NCI-H1417 treated with DMSO at 0.1 percent for 48 hours (cell line): Measurements from ENCODE around the gene GHR.

Source experiments
- DNase-seq: peaks from one replicate; lab custom pipeline; 2025; lab: John Stamatoyannopoulos, UW

The GHR gene

DNA sequence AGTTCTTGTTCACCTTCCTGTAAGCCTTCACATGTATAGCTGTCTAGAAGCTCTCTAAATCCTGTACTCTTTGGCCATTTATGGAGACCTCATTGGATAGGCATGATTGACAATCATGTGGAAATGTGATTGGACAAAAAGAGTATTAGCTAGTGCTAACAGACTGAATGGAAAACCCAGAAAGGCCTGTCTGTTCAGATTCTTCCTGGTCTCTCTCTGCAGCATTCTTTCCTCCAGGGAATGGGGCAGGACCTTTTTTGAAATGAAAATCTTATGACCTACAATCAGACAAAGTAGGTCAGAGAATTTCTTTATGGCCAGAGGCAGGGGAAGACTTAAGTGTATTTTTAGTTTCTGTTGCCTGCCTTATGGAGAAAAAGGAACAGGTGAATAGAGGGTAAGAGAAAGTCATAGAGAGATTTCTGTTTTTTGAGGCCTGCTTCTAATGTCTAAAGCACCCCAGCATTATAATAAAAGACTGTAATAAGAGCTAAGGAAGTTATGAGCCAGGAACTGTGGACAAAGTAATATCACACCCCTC, 181.0 kb downstream of the GHR start:
- DNase-seq, result no peak

DNA sequence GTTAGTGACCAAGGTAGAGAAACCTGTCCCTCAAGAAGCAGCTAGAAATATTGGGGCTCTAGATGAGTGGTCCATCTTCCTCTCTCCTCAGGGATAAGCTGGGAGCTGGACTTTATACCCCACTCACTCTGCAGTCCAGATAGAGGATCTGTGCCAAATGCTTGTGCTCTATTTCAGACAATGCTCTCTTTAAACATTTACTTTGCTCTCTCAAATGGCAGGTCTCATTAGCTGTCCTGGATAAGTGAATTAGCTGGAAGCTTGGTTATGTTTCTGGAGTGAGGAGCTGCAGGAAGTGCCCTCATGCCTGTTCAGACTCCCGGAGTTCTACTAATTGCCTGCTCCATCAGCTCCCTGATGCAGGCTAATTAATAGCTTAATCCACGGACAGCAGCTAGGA, 182.3 kb downstream of the GHR start:
- no peak for DNase-seq

DNA sequence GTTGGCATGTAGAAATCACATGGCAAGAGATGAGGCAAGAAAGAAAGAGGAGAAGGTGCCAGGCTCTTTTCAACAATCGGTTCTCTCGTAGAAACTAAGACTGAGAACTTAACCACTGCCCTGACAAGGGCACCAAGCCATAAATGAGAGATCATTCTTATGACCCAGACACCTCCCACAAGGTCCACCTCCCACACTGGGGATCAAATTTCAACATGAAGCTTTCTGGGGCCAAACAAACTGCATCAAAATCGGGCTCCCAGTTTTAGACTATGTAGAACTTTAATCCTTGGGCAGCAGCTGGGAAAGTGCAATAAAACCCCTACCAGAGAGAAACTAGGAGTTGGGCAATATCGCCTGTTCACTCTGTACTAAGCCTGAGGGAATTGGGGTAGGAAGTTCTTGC, 183.2 kb downstream of the GHR start:
- no peak for DNase-seq

GRCh38 chr5:42611437-42611836, 188.2 kb downstream of the GHR start:
- DNase-seq, result no peak

GRCh38 chr5:42612750-42613366, 189.6 kb downstream of the GHR start:
- DNase-seq, result no peak

DNA sequence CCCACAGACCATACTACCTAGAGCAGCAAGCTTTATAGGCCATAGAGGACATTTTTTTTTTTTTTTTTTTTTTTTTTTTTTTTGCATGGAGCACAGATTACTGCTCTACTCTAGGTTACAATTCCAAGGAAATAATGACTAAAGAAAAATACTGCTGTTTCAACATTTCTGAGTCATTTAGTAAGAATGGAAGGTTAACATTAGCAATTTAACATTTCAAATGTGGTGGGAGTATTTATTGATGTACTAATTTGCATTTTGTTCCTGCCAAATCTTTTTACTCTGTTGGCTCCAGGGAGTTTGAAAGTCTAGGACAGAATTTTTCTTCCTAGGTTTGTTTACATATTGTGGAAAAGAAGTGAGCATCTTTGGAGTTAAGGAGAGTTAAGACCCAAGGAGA, 191.3 kb downstream of the GHR start:
- no peak for DNase-seq

DNA sequence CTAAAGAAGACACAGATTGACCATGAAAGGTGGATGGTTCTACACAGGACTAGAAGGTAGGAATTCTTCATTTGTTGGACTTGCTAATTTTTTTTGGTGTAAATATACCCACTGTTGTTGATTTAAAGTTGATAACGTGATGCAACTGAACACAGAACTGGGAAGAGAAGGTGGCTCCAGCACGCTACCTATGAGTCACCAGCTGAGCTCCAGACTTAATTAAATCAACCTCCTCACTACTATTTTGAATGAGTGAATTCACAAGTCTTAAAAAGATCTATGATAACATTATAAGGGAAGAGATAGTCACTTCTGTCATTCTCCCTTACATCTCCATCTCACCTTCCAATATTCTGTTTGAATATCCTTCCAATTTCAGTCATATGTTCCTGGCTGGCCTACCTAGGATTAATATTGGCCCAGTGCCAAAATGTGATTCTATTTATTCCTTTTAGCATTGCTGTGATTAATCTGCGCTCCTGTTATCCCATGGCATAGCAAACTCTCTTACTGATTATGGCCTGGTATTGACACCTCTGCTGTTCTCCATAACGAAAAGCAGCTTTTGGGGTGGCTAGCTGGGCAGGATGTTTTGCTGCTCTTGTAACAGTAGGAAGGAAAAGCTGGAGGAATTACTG, 197.5 kb downstream of the GHR start:
- DNase-seq, result no peak

GRCh38 chr5:42621242-42621641, 198.0 kb downstream of the GHR start:
- DNase-seq, result no peak

- no peak for DNase-seq
These were observed 198.4 kb downstream of the GHR start for GRCh38 chr5:42621662-42622061.

DNA sequence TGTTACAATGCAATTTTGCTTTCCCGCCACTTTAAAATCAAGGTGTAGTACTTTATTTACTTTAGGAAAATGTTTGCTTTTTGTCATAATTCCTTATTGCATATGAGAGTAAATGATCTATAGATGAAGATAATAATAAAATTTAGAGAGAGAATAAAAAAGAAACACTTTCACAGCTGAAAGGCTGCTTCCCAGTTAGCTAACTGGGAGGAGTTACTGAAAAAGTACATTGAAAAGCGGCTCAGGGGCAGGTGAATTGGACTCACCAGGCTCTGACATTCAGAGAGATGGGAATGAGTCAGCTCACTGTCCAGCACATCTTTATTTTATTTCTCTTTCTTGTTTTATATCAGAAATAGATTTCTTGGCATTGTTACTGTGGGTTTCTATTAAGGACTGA, 201.7 kb downstream of the GHR start:
- DNase-seq, result no peak

- DNase-seq, result no peak
These were observed 203.2 kb downstream of the GHR start for GRCh38 chr5:42626462-42626861.

GRCh38 chr5:42628821-42629220, 205.6 kb downstream of the GHR start:
- DNase-seq, result no peak

- DNase-seq, result no peak
These were observed 206.0 kb downstream of the GHR start for GRCh38 chr5:42629284-42629683.

GRCh38 chr5:42631241-42631640, 208.0 kb downstream of the GHR start:
- no peak for DNase-seq

DNA sequence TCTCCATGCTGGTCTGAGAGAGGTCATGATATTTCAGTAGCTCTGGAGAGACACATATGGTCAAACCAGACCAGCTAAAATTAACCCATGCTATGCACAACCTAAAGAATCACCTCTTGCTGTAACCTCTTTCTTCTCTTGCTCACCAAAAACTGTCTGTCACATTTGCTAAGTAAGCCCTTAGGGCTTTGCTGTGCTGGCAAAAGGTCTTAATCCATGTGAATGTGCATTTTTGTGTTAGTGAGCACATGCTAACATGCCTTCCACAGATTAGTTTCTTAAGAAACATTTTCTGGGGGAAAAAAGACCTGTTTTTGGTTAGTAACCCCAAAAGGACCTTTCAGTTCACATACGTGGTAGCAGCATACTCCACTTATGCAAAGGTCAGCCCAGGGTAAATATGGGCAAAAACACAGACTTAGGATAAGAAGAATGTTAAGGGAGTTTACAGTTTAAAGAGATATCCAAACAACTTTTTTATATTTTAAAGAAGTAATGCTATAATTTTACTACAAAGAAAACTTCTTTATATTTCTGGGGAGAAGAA, 209.2 kb downstream of the GHR start:
- DNase-seq, result no peak

DNA sequence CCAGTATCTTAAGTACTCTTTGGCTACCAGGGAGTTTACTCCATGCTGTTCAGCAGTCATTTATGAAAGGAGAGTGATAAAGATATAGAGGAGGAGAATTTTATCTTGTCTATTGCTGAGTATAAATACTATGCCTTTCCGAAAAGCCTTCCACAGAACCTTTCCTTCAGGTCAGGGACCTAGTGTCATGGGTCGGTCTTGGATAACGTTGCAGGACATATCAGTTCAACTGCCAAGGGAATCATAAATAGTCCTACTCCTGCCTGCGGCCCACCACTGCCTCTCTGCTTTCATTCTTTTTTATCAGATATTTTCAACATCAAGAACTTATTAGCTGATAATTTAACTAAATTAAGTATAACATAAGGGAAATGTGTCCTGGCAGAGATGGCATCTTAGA, 211.3 kb downstream of the GHR start:
- DNase-seq, result no peak

- no peak for DNase-seq
These were observed 213.2 kb downstream of the GHR start for GRCh38 chr5:42636425-42636824.

DNA sequence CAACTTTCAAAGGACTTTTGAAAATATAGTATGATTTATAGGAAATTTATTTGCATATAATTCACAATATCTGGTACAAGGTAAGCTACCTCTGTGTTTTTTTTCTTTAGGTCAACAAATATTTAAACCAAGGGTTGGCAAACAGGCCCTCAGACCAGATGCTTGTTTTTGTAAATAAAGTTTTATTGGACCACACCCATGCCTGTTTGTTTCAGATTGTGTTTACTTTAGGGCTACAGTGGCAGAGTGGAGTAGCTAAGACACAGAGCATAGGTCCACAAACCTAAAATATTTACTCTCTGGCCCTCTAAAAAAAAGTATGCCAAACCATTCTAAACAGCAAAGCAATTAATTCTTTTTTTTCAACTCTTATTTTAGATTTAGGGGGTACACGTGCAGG, 213.7 kb downstream of the GHR start:
- DNase-seq, result no peak

DNA sequence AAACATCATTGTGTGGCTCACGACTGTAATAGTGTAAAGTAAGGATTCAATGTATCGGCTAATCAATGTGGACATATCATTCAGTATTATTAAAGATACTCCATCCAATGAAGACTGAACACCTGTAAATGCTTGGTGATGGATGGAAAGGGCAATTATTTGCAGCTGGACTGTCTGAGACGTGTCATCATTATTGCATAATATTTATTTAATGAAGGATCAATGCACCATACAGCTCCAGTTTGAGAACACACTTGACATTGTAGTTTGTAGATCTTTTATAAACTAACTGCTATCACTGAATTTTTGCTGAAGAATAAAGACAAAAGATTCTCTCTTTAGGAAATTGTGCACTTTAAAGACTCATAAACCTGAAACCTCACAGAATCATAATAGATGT, 215.7 kb downstream of the GHR start:
- no peak for DNase-seq

DNA sequence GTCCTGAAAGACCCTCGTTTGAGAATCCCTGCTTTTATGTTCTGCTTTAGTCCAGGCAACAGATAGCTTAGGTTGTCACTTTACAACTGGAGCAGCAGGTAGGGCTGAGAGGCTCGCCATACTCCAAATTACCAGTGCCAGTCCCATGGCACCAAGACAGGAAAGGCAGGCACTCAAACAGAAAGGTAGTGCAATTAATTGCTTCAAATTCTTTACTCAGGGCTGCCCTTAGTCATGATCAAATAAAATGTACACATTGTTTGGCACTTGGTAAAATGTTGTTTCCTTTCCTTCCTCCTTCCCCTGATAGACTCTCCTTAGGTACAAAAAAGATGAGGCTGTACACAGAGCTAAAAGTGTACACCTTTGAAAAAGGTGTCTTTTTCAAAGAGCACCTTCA, 217.6 kb downstream of the GHR start:
- no peak for DNase-seq

DNA sequence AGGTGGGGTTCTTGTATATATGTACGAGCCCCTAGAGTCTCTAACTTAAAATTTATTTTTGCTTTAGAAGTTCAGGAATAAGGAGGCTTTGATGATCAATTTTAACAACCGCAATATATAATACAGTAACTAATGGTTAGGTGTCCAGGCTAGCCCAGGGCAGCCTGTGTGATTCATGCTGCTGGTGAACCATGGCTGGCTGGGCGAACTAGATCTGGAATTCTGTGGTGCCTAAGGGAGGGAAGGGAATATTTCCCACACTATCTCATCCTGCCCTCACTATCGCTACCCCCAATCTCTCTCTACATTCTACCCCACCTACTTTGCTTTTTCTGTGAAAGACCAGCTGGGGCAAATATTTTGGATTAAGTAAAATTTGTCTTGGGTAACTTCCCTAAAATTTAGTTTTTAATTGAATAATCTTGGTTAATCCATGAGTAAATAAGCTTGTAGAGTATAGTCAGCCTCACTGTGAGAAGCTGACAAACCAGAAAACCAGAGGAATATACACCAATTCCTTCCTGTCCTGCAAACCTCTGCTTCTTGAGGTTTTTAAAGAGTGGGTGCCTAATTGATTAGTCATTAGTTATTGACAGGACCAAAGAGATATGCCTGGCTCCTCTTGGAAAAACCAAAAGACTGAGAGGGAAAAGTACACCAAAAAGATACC, 218.2 kb downstream of the GHR start:
- no peak for DNase-seq

GRCh38 chr5:42642006-42642405, 218.8 kb downstream of the GHR start:
- DNase-seq, result no peak

DNA sequence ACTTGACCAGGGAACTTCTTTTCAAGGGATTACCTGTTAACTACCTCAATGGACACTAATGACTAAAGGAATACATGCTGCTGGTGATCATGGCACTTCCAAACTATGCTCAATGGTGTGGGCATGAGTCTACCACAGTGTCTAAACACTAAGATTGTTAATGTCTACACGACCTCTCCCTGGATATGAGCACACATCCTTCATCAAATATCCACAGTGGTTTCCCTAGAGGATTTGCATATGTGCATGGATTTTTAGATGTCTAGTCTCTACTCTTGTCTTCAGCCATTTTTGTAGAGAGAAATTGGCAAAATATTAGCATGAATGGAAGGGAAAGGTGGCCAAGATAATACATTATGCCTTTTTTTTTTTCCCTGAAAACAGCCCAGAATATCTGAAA, 220.1 kb downstream of the GHR start:
- no peak for DNase-seq
